Glutamatergic neuron (in vitro differentiated cells): ENCODE results near the gene CRIM1. TPM values are rescaled to one million over a fixed set of nuclear protein-coding genes. Genes with fewer than 3 reads are reported as not detected.

Source experiments
- DNase-seq: peaks from one replicate; pipeline ENCODE4 v3.0.0; 2022
- H3K27ac Mint-ChIP-seq: one replicate; pipeline ENCODE4 v1.8.0; 2020; ENCODE audit warnings: mild to moderate bottlenecking, mixed read lengths, inconsistent platforms; ENCODE audit not compliant: unreplicated experiment
- H3K27me3 Mint-ChIP-seq: one replicate; pipeline ENCODE4 v1.8.0; 2020; ENCODE audit warnings: mild to moderate bottlenecking, moderate library complexity, mixed read lengths, inconsistent platforms; ENCODE audit not compliant: unreplicated experiment
- H3K36me3 Mint-ChIP-seq: one replicate; pipeline ENCODE4 v1.8.0; 2020; ENCODE audit warnings: mild to moderate bottlenecking, mixed read lengths, inconsistent platforms; ENCODE audit not compliant: unreplicated experiment
- H3K4me1 Mint-ChIP-seq: one replicate; pipeline ENCODE4 v1.8.0; 2020; ENCODE audit warnings: mild to moderate bottlenecking, low read depth, mixed read lengths, inconsistent platforms; ENCODE audit not compliant: unreplicated experiment
- H3K4me3 Mint-ChIP-seq: one replicate; pipeline ENCODE4 v1.8.0; 2020; ENCODE audit warnings: mild to moderate bottlenecking, mixed read lengths, inconsistent platforms; ENCODE audit not compliant: unreplicated experiment
- H3K9me3 Mint-ChIP-seq: one replicate; pipeline ENCODE4 v1.8.0; 2020; ENCODE audit warnings: mild to moderate bottlenecking, moderate library complexity, mixed read lengths, inconsistent platforms; ENCODE audit not compliant: unreplicated experiment
- total RNA-seq: library from RNA; stranded (reverse); fragmentation: NEBNext Ultra II Directional; extraction: Animal tissue kit (Norgen Biotek cat#: 25700); gene quantifications from one replicate; pipeline ENCODE4 v1.2.1, GENCODE V29; 2021; ENCODE audit not compliant: unreplicated experiment
- TF ChIP-seq, protein P1 (sequence below): fragments of 200-600 bp; sonication (generic); IDR thresholded peaks from one replicate; pipeline ENCODE4 v1.5.0; 2021; ENCODE audit not compliant: partially characterized antibody, unreplicated experiment

Gene CRIM1
- total RNA-seq, 1 donor from 2014 or later: 35.7 TPM

DNA sequence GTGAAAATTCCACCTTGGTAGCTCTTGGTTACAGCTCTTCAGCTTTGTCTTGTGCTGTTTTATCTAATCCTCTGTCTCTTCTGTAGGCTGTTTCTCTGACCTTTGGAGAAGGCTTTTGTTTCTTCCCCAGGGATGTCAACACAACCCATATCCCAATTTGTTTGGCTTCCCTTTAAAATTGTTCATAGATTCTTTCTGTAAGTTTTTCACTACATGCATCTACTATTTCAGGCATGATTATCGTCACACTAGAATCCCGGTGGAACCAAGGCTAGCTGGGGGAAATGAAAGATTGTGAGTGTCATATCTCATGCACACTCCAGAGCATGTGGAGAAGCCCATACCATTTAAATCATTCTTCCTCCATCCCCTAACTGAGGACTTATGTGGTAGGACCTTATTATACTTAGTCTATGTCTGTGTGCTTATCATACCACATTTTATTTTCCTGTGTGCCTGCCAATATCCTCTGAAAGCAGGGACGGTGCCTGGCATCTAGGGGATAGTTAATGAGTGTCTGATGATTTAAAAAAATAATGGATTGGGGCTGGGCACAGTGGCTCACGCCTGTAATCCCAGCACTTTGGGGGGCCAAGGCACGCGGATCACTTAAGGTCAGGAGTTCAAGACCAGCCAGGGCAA is 59.9 kb downstream of the CRIM1 start:
- no peak for DNase-seq
- no peaks in the 10 kb centered on the region for H3K9me3 Mint-ChIP-seq
- H3K4me1 Mint-ChIP-seq: peaks cover 24% of the 10 kb centered on the region
- peaks cover 3% of the 10 kb centered on the region for H3K27me3 Mint-ChIP-seq
- no peak overlapping the region for H3K27ac Mint-ChIP-seq
- no peak overlapping the region for H3K4me3 Mint-ChIP-seq
- TF ChIP-seq, protein P1, sequence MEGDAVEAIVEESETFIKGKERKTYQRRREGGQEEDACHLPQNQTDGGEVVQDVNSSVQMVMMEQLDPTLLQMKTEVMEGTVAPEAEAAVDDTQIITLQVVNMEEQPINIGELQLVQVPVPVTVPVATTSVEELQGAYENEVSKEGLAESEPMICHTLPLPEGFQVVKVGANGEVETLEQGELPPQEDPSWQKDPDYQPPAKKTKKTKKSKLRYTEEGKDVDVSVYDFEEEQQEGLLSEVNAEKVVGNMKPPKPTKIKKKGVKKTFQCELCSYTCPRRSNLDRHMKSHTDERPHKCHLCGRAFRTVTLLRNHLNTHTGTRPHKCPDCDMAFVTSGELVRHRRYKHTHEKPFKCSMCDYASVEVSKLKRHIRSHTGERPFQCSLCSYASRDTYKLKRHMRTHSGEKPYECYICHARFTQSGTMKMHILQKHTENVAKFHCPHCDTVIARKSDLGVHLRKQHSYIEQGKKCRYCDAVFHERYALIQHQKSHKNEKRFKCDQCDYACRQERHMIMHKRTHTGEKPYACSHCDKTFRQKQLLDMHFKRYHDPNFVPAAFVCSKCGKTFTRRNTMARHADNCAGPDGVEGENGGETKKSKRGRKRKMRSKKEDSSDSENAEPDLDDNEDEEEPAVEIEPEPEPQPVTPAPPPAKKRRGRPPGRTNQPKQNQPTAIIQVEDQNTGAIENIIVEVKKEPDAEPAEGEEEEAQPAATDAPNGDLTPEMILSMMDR: no peak
- no peaks in the 10 kb centered on the region for H3K36me3 Mint-ChIP-seq

DNA sequence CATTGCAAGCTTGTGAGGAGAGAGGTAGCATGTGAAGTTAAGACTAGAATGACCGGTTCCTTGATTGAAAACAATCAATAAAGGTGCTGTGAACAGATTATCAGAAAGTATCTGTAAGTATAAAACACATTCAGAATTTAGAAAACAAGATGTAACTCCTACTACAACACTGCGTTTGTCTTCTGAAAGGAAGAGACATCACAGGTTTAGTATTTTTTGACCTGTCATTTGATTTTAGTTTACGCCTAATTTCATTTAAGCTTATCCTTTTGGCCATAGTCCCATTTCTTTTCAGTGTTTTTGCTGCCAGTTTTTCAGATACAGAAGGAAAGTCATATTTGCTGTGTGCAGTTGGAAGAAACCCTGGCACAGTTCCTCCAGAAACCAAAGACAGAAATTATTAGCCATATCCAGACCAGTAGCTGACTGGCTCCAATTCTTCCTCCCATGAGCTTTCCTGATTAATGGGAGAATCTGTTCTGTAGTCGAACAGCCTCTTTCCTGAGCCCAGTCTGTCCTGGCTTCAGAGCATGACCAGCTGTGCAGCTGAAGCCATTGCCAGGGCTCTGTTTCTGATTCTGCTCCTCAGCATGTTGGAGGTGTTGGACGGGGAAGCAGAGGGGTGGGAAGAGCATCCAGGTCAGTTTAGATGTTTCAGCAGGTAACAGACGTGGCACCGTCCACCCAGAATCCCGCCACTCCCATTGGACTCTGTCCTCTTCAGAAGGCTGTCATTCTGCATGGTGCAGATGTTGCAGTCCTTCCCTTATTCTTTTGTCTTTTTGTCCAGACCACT is 61.0 kb downstream of the CRIM1 start:
- H3K4me1 Mint-ChIP-seq: peaks cover 30% of the 10 kb centered on the region
- no peak for DNase-seq
- peak overlapping the region; percentile 18 for H3K4me3 Mint-ChIP-seq
- TF ChIP-seq, protein P1: no peak
- H3K27me3 Mint-ChIP-seq: peaks cover 3% of the 10 kb centered on the region
- peak overlapping the region; percentile 33 for H3K27ac Mint-ChIP-seq
- H3K36me3 Mint-ChIP-seq: no peaks in the 10 kb centered on the region
- H3K9me3 Mint-ChIP-seq: no peaks in the 10 kb centered on the region

DNA sequence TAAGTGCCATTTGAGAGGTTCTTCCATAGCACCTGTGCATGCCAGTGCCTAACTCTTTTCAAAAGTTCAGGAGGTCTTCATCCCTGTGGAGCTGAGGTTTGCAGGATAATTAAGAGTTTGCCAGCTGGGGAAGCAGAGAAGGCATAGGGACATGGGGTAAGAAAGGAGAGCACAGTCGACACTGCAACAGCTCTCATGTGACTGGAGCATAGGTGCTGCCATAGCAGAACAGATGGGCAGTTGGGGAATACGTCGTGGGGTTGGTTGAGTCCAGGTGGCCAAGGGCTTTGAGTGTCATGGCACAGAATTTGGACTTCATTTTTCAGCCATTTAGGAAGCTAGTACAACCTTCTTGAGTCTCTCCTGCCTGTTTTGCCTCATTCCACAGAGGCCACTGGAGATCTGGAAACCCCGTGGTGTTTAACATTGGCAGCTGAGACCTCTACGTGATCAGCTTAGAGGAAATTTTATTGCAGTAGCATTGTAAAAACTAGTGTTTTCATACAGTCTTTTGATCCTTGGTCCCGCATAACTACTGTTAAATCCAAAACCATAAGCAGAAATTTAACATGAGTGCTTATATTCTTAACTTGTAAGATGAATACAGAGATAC is 65.1 kb downstream of the CRIM1 start:
- TF ChIP-seq, protein P1: no peak
- H3K9me3 Mint-ChIP-seq: peaks cover 1% of the 10 kb centered on the region
- peaks cover 7% of the 10 kb centered on the region for H3K27me3 Mint-ChIP-seq
- H3K4me3 Mint-ChIP-seq: no peak overlapping the region
- H3K4me1 Mint-ChIP-seq: peaks cover 17% of the 10 kb centered on the region
- no peak for DNase-seq
- no peaks in the 10 kb centered on the region for H3K36me3 Mint-ChIP-seq
- H3K27ac Mint-ChIP-seq: no peak overlapping the region

DNA sequence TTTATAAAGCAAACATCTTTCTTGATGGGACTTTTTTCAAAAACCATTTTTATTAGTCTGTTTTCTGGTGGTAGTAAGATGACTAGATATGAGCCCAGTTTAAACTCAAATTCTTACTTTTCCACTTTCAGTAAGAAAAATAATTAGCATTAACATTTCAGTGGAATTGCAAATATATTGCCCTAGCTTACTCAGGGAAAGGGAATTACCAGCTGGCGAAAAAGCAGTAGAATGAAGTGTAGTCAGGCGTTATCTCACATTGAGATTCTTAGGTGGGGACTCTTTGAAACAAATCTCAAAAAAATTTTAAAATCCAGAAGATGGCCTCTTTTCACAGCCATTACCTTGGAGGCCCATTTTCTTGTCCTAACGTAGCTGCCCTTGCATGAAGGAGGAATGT is 65.8 kb downstream of the CRIM1 start:
- Mint-ChIP-seq H3K27ac (no peak overlapping the region), H3K4me3 (no peak overlapping the region), H3K36me3 (no peaks in the 10 kb centered on the region), H3K27me3 (peaks cover 7% of the 10 kb centered on the region), H3K9me3 (peaks cover 1% of the 10 kb centered on the region), H3K4me1 (peaks cover 14% of the 10 kb centered on the region)
- TF ChIP-seq, protein P1: no peak
- no peak for DNase-seq

DNA sequence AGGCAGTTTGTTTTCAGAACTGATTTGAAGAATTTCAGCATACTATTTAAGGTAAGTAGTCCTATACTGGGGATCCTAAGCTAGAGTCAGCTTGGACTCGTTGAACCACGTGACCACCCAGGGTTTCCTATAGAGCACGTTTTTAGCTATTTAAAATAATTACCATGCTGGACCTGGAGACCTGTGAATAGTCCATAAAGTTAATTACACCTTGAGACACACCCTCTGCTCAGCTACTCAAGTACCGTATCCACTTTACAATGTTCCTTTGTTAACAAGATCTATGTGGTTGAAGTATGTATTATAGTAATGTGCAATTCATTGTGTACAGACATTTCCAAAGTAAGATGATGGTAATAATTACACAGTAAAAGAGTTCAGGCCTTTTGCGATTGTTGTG is 67.6 kb downstream of the CRIM1 start:
- TF ChIP-seq, protein P1: no peak
- Mint-ChIP-seq H3K4me3 (no peak overlapping the region), H3K4me1 (peaks cover 7% of the 10 kb centered on the region), H3K36me3 (no peaks in the 10 kb centered on the region), H3K27ac (no peak overlapping the region), H3K9me3 (peaks cover 1% of the 10 kb centered on the region), H3K27me3 (peaks cover 4% of the 10 kb centered on the region)
- DNase-seq: no peak
